ENCODE data around the gene ANKHD1. TPM values are rescaled to one million over a fixed set of nuclear protein-coding genes. Genes with fewer than 3 reads are reported as not detected.
"Not testable (repeated sequence)": the region's sequence is repeated elsewhere in the genome, so short reads cannot be mapped to it uniquely, and the experiment has no call there.

ANKHD1 gene
- total and polyA plus RNA-seq, 2 experiments from 2014 or later = 26.1 to 27.9 TPM

DNA sequence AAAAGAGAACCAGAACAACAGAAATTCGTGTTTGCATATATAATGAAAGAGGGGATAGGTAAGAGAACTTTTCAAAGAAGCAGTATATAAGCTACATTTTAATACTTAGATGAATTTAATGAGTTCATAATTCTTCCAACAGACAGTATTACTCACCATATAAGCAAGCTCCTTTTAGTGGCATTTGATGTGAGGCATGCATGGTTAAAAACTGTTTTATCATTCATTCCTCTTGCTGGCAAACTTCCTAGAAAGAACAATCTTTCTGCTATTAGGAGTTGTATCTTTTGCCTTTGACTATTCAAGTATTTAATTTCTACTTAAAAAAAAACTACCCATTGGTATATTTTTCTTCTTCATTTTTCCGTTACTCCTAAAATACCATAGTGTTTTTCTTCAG is 80.1 kb downstream of the ANKHD1 start:
- Histone ChIP-seq H2AFZ (no peak overlapping the region), H3K27me3 (replicated peaks; ENCODE audit: insufficient read depth) (no peaks in the 10 kb centered on the region), H3K9me2 (ENCODE audit: insufficient read depth) (no peaks in the 10 kb centered on the region), H4K20me1 (ENCODE audit: insufficient read depth) (no peaks in the 10 kb centered on the region), H3K4me3 (no peak overlapping the region), H3K79me2 (ENCODE audit: insufficient read depth) (no peaks in the 10 kb centered on the region), H3K27ac (no peak overlapping the region), H3K9me3 (ENCODE audit: low read depth) (no peaks in the 10 kb centered on the region), H3K4me1 (ENCODE audit: insufficient read depth) (peaks cover 31% of the 10 kb centered on the region), H3K36me3 (ENCODE audit: low read depth) (peaks cover 28% of the 10 kb centered on the region), H3F3A (ENCODE audit: insufficient read depth) (peaks cover 21% of the 10 kb centered on the region), H3K9ac (no peak overlapping the region), H3K4me2 (ENCODE audit: unreplicated experiment) (peak overlapping the region; percentile 19)
- peak; percentile 76 for DNase-seq
- TF ChIP-seq EZH2phosphoT487 (IDR thresholded peaks at IDR 0.05; ENCODE audit: insufficient read depth, low read depth) (no peak), EZH2 (IDR thresholded peaks at IDR 0.05; ENCODE audit: insufficient read depth, poor library complexity, severe bottlenecking) (no peak)
- 89 to 91% methylated on average over 2 of the region's 2 CpGs for WGBS, 2 experiments (ENCODE audit: low coverage in 1 of 2, low lambda C conversion rate in 2 of 2, missing lambda C conversion rate in 2 of 2)
- in situ Hi-C loops (cut with MboI) = no loop called here

DNA sequence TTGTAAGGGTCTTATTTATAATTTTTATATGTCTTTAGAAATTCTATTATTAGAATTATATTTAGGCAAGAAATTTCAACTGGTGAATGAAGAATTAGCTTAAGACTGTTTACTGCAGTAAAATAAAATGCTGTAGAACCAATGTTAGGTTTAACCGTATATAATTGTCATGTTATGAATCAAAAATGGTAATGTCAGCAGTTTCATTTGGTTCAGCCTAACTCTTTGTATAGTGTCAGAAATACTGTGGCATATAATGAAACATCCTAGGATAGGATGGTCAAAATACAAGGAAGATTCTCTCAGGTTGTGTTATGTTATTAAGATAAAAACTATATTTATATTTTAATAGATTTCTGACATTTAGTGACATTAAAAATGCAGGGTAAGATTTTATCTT is 81.4 kb downstream of the ANKHD1 start:
- H3F3A ChIP-seq (ENCODE audit: insufficient read depth) = peaks cover 21% of the 10 kb centered on the region

DNA sequence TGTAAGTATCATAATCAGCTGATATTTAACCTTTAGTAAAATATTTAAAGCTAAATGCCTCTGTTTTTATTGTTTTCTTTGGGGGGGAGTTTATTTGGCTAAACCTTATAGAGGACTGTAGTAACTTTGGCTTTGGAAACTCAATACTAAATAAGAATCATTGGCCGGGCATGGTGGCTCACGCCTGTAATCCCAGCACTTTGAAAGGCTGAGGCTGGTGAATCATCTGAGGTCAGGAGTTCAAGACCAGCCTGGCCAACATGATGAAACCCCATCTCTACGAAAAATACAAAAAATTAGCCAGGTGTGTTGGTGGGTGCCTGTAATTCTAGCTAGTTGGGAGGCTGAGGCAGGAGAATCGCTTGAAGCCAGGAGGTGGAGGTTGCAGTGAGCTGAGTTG is 86.5 kb downstream of the ANKHD1 start:
- H3K9me3 ChIP-seq (ENCODE audit: low read depth); H4K20me1 ChIP-seq (ENCODE audit: insufficient read depth); H3K4me1 ChIP-seq (ENCODE audit: insufficient read depth); H3F3A ChIP-seq (ENCODE audit: insufficient read depth); H3K4me2 ChIP-seq (ENCODE audit: unreplicated experiment); in situ Hi-C loops (cut with MboI); H2AFZ ChIP-seq; H3K4me3 ChIP-seq; H3K9me2 ChIP-seq (ENCODE audit: insufficient read depth); H3K27ac ChIP-seq; H3K79me2 ChIP-seq (ENCODE audit: insufficient read depth); H3K9ac ChIP-seq; H3K27me3 ChIP-seq (replicated peaks; ENCODE audit: insufficient read depth): not testable (repeated sequence)
- peaks cover 45% of the 10 kb centered on the region for H3K36me3 ChIP-seq (ENCODE audit: low read depth)
- WGBS, 2 experiments (ENCODE audit: low coverage in 1 of 2, low lambda C conversion rate in 2 of 2, missing lambda C conversion rate in 2 of 2) = 86 to 90% methylated on average over 4 of the region's 4 CpGs
- peak; percentile 7 for DNase-seq

More for the DNA sequence above, 81.4 kb downstream of the ANKHD1 start:
- H3K9me3 ChIP-seq (ENCODE audit: low read depth) = no peaks in the 10 kb centered on the region
- H4K20me1 ChIP-seq (ENCODE audit: insufficient read depth) = no peaks in the 10 kb centered on the region
- no peaks in the 10 kb centered on the region for H3K9me2 ChIP-seq (ENCODE audit: insufficient read depth)
- no peak for DNase-seq
- H3K4me1 ChIP-seq (ENCODE audit: insufficient read depth) = peaks cover 33% of the 10 kb centered on the region
- TF ChIP-seq EZH2phosphoT487 (IDR thresholded peaks at IDR 0.05; ENCODE audit: insufficient read depth, low read depth) (no peak), EZH2 (IDR thresholded peaks at IDR 0.05; ENCODE audit: insufficient read depth, poor library complexity, severe bottlenecking) (no peak)
- no peaks in the 10 kb centered on the region for H3K79me2 ChIP-seq (ENCODE audit: insufficient read depth)
- no peak overlapping the region for H3K9ac ChIP-seq
- WGBS, 2 experiments (ENCODE audit: low coverage in 1 of 2, low lambda C conversion rate in 2 of 2, missing lambda C conversion rate in 2 of 2) = 95 to 100% methylated on average over 1 of the region's 1 CpG
- no peak overlapping the region for H2AFZ ChIP-seq
- in situ Hi-C loops (cut with MboI) = no loop called here
- no peaks in the 10 kb centered on the region for H3K27me3 ChIP-seq (replicated peaks; ENCODE audit: insufficient read depth)
- peaks cover 41% of the 10 kb centered on the region for H3K36me3 ChIP-seq (ENCODE audit: low read depth)
- no peak overlapping the region for H3K4me2 ChIP-seq (ENCODE audit: unreplicated experiment)
- H3K27ac ChIP-seq = no peak overlapping the region
- no peak overlapping the region for H3K4me3 ChIP-seq

DNA sequence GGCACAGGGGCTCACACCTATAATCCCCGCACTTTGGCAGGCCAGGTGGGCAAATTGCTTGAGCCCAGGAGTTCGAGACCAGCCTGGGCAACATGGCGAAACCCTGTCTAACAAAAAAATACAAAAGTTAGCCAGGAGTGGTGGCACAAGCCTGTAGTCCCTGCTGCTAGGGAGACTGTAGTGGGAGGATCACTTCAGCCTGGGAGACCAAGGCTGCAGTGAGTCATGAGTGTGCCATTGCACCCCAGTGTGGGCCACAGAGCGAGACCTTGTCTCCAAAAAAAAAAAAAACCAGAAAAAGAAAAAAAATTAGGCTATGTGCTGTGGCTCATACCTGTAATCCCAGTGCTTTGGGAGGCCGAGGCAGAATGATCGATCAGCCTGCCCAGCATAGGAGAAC is 87.3 kb downstream of the ANKHD1 start:
- TF ChIP-seq EZH2phosphoT487 (IDR thresholded peaks at IDR 0.05; ENCODE audit: insufficient read depth, low read depth) = no peak
- in situ Hi-C loops (cut with MboI) = no loop called here
- Histone ChIP-seq H3K4me2 (ENCODE audit: unreplicated experiment) (no peak overlapping the region), H3K4me1 (ENCODE audit: insufficient read depth) (0 out of 2 replicates have a peak, but pooled peaks cover 3% of the 10 kb centered on the region), H3K27ac (no peak overlapping the region), H3K4me3 (no peak overlapping the region), H3F3A (ENCODE audit: insufficient read depth) (no peaks in the 10 kb centered on the region; the same call in 1 of the 2 replicates), H3K27me3 (replicated peaks; ENCODE audit: insufficient read depth) (no peaks in the 10 kb centered on the region), H3K9me3 (ENCODE audit: low read depth) (no peaks in the 10 kb centered on the region), H3K9me2 (ENCODE audit: insufficient read depth) (no peaks in the 10 kb centered on the region), H3K79me2 (ENCODE audit: insufficient read depth) (no peaks in the 10 kb centered on the region), H4K20me1 (ENCODE audit: insufficient read depth) (no peaks in the 10 kb centered on the region), H3K9ac (no peak overlapping the region), H2AFZ (no peak overlapping the region), H3K36me3 (ENCODE audit: low read depth) (peaks cover 46% of the 10 kb centered on the region)
- WGBS, 2 experiments (ENCODE audit: low coverage in 1 of 2, low lambda C conversion rate in 2 of 2, missing lambda C conversion rate in 2 of 2) = 94 to 98% methylated on average over 6 of the region's 6 CpGs
- DNase-seq = no peak

DNA sequence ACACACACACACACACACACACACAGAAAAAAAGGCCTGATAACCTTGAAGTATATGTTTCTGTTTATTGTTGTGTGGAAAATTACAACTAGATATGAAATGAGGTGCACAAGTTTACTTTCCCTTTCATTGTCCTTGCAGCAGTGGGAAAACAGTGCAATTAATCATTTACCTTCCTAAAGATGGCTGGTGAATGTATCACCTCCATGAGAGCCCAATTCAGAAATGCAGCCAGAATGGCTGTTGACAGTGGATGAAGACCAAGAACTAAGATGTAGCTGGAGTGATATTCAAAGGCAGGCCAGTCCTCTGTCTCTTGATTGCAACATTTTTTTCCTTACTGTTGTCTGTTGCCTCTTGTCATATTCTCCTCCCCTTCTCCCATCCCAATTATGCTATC is 96.3 kb downstream of the ANKHD1 start:
- Histone ChIP-seq H3K27me3 (replicated peaks; ENCODE audit: insufficient read depth) (no peaks in the 10 kb centered on the region), H3K4me2 (ENCODE audit: unreplicated experiment) (no peak overlapping the region), H3K4me1 (ENCODE audit: insufficient read depth) (no peaks in the 10 kb centered on the region), H4K20me1 (ENCODE audit: insufficient read depth) (no peaks in the 10 kb centered on the region), H3K9me2 (ENCODE audit: insufficient read depth) (no peaks in the 10 kb centered on the region), H3K79me2 (ENCODE audit: insufficient read depth) (no peaks in the 10 kb centered on the region), H3K9ac (no peak overlapping the region), H3K27ac (no peak overlapping the region), H3F3A (ENCODE audit: insufficient read depth) (no peaks in the 10 kb centered on the region), H3K9me3 (ENCODE audit: low read depth) (no peaks in the 10 kb centered on the region), H3K4me3 (no peak overlapping the region), H2AFZ (no peak overlapping the region), H3K36me3 (ENCODE audit: low read depth) (peaks cover 14% of the 10 kb centered on the region)
- in situ Hi-C loops (cut with MboI) = no loop called here
- DNase-seq = peak; percentile 1
- TF ChIP-seq EZH2 (IDR thresholded peaks at IDR 0.05; ENCODE audit: insufficient read depth, poor library complexity, severe bottlenecking) = no peak
- no peak for TF ChIP-seq EZH2phosphoT487 (IDR thresholded peaks at IDR 0.05; ENCODE audit: insufficient read depth, low read depth)
